HepG2 (cell line): Measurements from ENCODE around the gene HOXA5. TPM values are rescaled to one million over a fixed set of nuclear protein-coding genes. Genes with fewer than 3 reads are reported as not detected.
A peak's percentile ranks its signal among the peaks of the same experiment; 100 is the strongest.

Experiments
- ASH2L ChIP-seq: fragments of 300-600, 200-600 bp; sonication (generic); IDR thresholded peaks from 2 replicates; pipeline ENCODE4 v1.7.0; 2017; ENCODE audit warnings: low read depth, mild to moderate bottlenecking, moderate library complexity, mixed read lengths, low read length; ENCODE audit not compliant: insufficient read length
- FOSL1 ChIP-seq: sonication (generic); formaldehyde crosslinking; IDR thresholded peaks from 2 replicates; pipeline ENCODE4 v1.9.0; 2021; ENCODE audit warnings: missing genetic modification reagents, borderline replicate concordance
- GFI1 ChIP-seq: sonication (generic); formaldehyde crosslinking; IDR thresholded peaks from 2 replicates; pipeline ENCODE4 v1.5.0; 2020; ENCODE audit warnings: missing genetic modification reagents, mild to moderate bottlenecking, borderline replicate concordance
- HDAC2 ChIP-seq: sonication (generic); formaldehyde crosslinking; IDR thresholded peaks from 2 replicates; pipeline ENCODE4 v1.4.0; 2020; ENCODE audit warnings: missing genetic modification reagents
- KDM5B ChIP-seq: sonication (generic); formaldehyde crosslinking; IDR thresholded peaks from 2 replicates; pipeline ENCODE4 v1.4.0; 2020; ENCODE audit warnings: missing genetic modification reagents, mild to moderate bottlenecking, borderline replicate concordance
- MED8 ChIP-seq: sonication (generic); formaldehyde crosslinking; IDR thresholded peaks from 2 replicates; pipeline ENCODE4 v1.8.1; 2023; ENCODE audit warnings: mild to moderate bottlenecking, missing genetic modification reagents; ENCODE audit not compliant: insufficient replicate concordance
- PCBP2 ChIP-seq: fragments of 200-400 bp; formaldehyde crosslinking; optimal IDR thresholded peaks from 2 replicates; pipeline ENCODE3; 2018; ENCODE audit warnings: low read length, low read depth; ENCODE audit not compliant: poor library complexity, severe bottlenecking
- RARA ChIP-seq: IDR thresholded peaks from 2 replicates; pipeline ENCODE4 v1.6.1; 2016; ENCODE audit warnings: missing genetic modification reagents, missing compliant biosample characterization
- SP5 ChIP-seq: IDR thresholded peaks from 2 replicates; pipeline ENCODE4 v1.6.1; 2016; ENCODE audit warnings: low read depth, borderline replicate concordance
- THRA ChIP-seq: sonication (generic); formaldehyde crosslinking; IDR thresholded peaks from 2 replicates; pipeline ENCODE4 v1.4.0; 2020; ENCODE audit warnings: missing genetic modification reagents, borderline replicate concordance
- ZBTB7B ChIP-seq: sonication (generic); formaldehyde crosslinking; IDR thresholded peaks from 2 replicates; pipeline ENCODE4 v1.4.0; 2020; ENCODE audit warnings: missing genetic modification reagents
- ZNF143 ChIP-seq: sonication (generic); formaldehyde crosslinking; IDR thresholded peaks from 2 replicates; pipeline ENCODE4 v1.4.0; 2020; ENCODE audit warnings: missing genetic modification reagents
- ZNF543 ChIP-seq: sonication (generic); formaldehyde crosslinking; IDR thresholded peaks from 2 replicates; pipeline ENCODE4 v1.4.0; 2020; ENCODE audit warnings: mild to moderate bottlenecking, missing genetic modification reagents
- polyA plus RNA-seq, 8 experiments: library from polyadenylated mRNA; depleted of rRNA in 3 of 8; stranded (reverse) in 7 of 8; unstranded in 1 of 8; fragments of >200 nt; fragmentation: Illumina TruSeq in 4 of 8; extraction: Trizol in 4 of 8; gene quantifications; 2 replicates each; pipeline versions ENCODE4 v1.2.1 to v1.2.3, GENCODE V29; 2011 to 2016; ENCODE audit warnings: low read depth in 4 of 8, missing spikeins in 1 of 8, mixed read lengths in 1 of 8; ENCODE audit not compliant: insufficient read depth in 1 of 8
- total RNA-seq, 5 experiments: library from RNA; depleted of rRNA; stranded (reverse); fragments of >200 nt; fragmentation: Illumina TruSeq; extraction: Trizol; gene quantifications; 2 replicates each; pipeline ENCODE4 v1.2.3, GENCODE V29; 2016; ENCODE audit warnings: low read depth in 1 of 5
- TF ChIP-seq, protein P1 (sequence below): sonication (generic); formaldehyde crosslinking; IDR thresholded peaks from 2 replicates; pipeline ENCODE4 v1.4.0; 2020; ENCODE audit warnings: missing genetic modification reagents; ENCODE audit errors: not compliant biosample characterization
- TF ChIP-seq, protein P2 (sequence below), 2 experiments: sonication (generic) in 1 of 2; formaldehyde crosslinking in 1 of 2; IDR thresholded peaks; 2 replicates each; pipeline versions ENCODE4 v1.6.1 to v1.9.0; 2014 to 2022; ENCODE audit warnings: antibody characterized with exemption in 1 of 2, borderline replicate concordance in 1 of 2, inconsistent platforms in 1 of 2, low read depth in 1 of 2, missing genetic modification reagents in 1 of 2
- TF ChIP-seq, protein P3 (sequence below): IDR thresholded peaks from 2 replicates; pipeline ENCODE4 v1.6.1; 2012; ENCODE audit warnings: low read length, improper control_type of control experiment

The HOXA5 gene
- total and polyA plus RNA-seq, 2 of the 13 experiments (the other 11 are each of a cell fraction or from before 2014, with no cell fraction given) = 3.2 to 3.6 TPM

DNA sequence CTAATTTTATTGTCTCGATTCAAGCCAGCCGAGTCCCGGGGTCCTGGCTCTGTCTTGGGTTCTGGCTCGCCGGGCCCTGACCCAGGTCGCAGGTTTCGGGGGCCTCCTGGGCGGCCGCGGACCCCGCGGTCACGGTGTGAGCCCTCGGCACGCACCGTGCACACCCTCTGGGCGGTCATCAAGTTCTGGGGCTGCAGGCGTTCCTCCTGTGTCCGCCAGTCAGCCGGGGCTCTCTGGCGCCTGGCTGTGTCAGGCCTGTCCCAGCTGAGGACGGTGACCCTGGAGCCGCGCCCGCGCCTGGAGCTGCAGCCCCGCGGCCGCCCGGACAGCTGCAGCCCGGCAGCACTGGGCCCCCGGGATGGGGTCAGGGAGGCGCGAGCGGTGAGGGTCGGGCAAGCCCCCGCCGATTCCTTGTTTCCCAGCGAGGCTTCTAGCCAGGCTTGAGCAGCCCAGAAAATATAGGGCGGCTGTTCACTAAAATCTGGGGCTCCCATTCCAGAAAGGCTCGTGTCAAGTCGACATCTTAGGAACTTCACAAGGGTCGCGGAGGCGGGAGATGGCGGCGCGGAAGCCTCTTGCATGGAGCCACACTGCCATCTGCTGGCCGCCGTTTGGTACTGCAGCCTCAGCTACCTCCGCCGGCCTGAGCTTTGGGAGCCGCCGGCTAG is 17.2 kb upstream of the HOXA5 start (continued):
- TF ChIP-seq KDM5B (CRISPR knock-in tag) (no peak; the same call in 1 of the 2 replicates), ZBTB7B (CRISPR knock-in tag) (peak; percentile 46; the same call in 1 of the 2 replicates), RARA (CRISPR knock-in tag) (0 out of 2 replicates have a peak, but pooled peaks have one; percentile 17), THRA (CRISPR knock-in tag) (peak; percentile 43), GFI1 (no peak; the same call in 1 of the 2 replicates), MED8 (CRISPR knock-in tag) (peak; percentile 42), ZNF143 (no peak), HDAC2 (CRISPR knock-in tag) (0 out of 2 replicates have a peak, but pooled peaks have one; percentile 17), PCBP2 (no peak), FOSL1 (CRISPR knock-in tag) (no peak), ZNF543 (peak; percentile 42; the same call in 1 of the 2 replicates), ASH2L (peak; percentile 52), SP5 (CRISPR knock-in tag) (no peak)
- TF ChIP-seq, protein P1, sequence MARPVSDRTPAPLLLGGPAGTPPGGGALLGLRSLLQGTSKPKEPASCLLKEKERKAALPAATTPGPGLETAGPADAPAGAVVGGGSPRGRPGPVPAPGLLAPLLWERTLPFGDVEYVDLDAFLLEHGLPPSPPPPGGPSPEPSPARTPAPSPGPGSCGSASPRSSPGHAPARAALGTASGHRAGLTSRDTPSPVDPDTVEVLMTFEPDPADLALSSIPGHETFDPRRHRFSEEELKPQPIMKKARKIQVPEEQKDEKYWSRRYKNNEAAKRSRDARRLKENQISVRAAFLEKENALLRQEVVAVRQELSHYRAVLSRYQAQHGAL = no peak
- TF ChIP-seq, protein P2, sequence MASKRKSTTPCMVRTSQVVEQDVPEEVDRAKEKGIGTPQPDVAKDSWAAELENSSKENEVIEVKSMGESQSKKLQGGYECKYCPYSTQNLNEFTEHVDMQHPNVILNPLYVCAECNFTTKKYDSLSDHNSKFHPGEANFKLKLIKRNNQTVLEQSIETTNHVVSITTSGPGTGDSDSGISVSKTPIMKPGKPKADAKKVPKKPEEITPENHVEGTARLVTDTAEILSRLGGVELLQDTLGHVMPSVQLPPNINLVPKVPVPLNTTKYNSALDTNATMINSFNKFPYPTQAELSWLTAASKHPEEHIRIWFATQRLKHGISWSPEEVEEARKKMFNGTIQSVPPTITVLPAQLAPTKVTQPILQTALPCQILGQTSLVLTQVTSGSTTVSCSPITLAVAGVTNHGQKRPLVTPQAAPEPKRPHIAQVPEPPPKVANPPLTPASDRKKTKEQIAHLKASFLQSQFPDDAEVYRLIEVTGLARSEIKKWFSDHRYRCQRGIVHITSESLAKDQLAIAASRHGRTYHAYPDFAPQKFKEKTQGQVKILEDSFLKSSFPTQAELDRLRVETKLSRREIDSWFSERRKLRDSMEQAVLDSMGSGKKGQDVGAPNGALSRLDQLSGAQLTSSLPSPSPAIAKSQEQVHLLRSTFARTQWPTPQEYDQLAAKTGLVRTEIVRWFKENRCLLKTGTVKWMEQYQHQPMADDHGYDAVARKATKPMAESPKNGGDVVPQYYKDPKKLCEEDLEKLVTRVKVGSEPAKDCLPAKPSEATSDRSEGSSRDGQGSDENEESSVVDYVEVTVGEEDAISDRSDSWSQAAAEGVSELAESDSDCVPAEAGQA (IDR thresholded peaks at IDR 0.05; ENCODE audit: low read depth) = no peak
- TF ChIP-seq, protein P2 (CRISPR knock-in tag; IDR thresholded peaks at IDR 0.05; ENCODE audit: borderline replicate concordance) = no peak
- TF ChIP-seq, protein P3, sequence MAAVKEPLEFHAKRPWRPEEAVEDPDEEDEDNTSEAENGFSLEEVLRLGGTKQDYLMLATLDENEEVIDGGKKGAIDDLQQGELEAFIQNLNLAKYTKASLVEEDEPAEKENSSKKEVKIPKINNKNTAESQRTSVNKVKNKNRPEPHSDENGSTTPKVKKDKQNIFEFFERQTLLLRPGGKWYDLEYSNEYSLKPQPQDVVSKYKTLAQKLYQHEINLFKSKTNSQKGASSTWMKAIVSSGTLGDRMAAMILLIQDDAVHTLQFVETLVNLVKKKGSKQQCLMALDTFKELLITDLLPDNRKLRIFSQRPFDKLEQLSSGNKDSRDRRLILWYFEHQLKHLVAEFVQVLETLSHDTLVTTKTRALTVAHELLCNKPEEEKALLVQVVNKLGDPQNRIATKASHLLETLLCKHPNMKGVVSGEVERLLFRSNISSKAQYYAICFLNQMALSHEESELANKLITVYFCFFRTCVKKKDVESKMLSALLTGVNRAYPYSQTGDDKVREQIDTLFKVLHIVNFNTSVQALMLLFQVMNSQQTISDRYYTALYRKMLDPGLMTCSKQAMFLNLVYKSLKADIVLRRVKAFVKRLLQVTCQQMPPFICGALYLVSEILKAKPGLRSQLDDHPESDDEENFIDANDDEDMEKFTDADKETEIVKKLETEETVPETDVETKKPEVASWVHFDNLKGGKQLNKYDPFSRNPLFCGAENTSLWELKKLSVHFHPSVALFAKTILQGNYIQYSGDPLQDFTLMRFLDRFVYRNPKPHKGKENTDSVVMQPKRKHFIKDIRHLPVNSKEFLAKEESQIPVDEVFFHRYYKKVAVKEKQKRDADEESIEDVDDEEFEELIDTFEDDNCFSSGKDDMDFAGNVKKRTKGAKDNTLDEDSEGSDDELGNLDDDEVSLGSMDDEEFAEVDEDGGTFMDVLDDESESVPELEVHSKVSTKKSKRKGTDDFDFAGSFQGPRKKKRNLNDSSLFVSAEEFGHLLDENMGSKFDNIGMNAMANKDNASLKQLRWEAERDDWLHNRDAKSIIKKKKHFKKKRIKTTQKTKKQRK = no peak
